CD4-positive, alpha-beta memory T cell (primary cell): ENCODE data around the gene BCKDHB. TPM values are rescaled to one million over a fixed set of nuclear protein-coding genes. Genes with fewer than 3 reads are reported as not detected.
A peak's percentile ranks its signal among the peaks of the same experiment; 100 is the strongest.

Source experiments
- CTCF ChIA-PET: fragments of 350-600 bp; sonication (Branson Sonifier 250); formaldehyde crosslinking; loops from one replicate; lab custom pipeline; 2021; ENCODE audit warnings: inconsistent platforms; ENCODE audit not compliant: partially characterized antibody; lab: Charles Lee
- POLR2A ChIA-PET: fragments of 350-600 bp; sonication (Branson Sonifier 250); formaldehyde crosslinking; loops from one replicate; lab custom pipeline; 2021; ENCODE audit not compliant: partially characterized antibody; lab: Charles Lee
- DNase-seq, 5 donors: peaks; one replicate each; pipeline versions ENCODE4 v3.0.0 to v3.0.0-alpha.2; 2020 to 2022; ENCODE audit warnings: mixed read lengths in 1 of 5
- H3K27ac ChIP-seq: one replicate; pipeline ENCODE4 v1.7.0; 2013; ENCODE audit warnings: low read depth, low read length
- H3K27me3 ChIP-seq: 2 replicates; pipeline ENCODE4 v1.7.0; 2013; ENCODE audit warnings: mild to moderate bottlenecking, low read length, moderate library complexity; ENCODE audit not compliant: insufficient read depth
- H3K36me3 ChIP-seq: 2 replicates; pipeline ENCODE4 v1.7.0; 2013; ENCODE audit warnings: mild to moderate bottlenecking, low read length, moderate library complexity; ENCODE audit not compliant: insufficient read depth
- H3K4me1 ChIP-seq: 2 replicates; pipeline ENCODE4 v1.7.0; 2013; ENCODE audit warnings: mild to moderate bottlenecking, low read length, moderate library complexity; ENCODE audit not compliant: insufficient read depth
- H3K4me3 ChIP-seq, 2 donors: one replicate each; pipeline ENCODE4 v1.7.0; 2013; ENCODE audit warnings: low read length in 2 of 2, mild to moderate bottlenecking in 1 of 2
- H3K9me3 ChIP-seq, 2 donors: one replicate each; pipeline ENCODE4 v1.7.0; 2013; ENCODE audit warnings: low read length in 2 of 2, control low read depth in 1 of 2; ENCODE audit not compliant: control insufficient read depth in 1 of 2
- H3K27ac Mint-ChIP-seq, 7 donors: one replicate each; pipeline ENCODE4 v1.8.0; 2020 to 2021; ENCODE audit warnings: mixed read lengths in 7 of 7, mild to moderate bottlenecking in 6 of 7, inconsistent platforms in 3 of 7, moderate library complexity in 3 of 7
- H3K27me3 Mint-ChIP-seq, 2 donors: one replicate each; pipeline ENCODE4 v1.8.0; 2020 to 2021; ENCODE audit warnings: mixed read lengths in 2 of 2
- H3K36me3 Mint-ChIP-seq, 2 donors: one replicate each; pipeline ENCODE4 v1.8.0; 2020 to 2021; ENCODE audit warnings: mixed read lengths in 2 of 2, inconsistent platforms in 1 of 2, mild to moderate bottlenecking in 1 of 2
- H3K4me1 Mint-ChIP-seq, 4 donors: one replicate each; pipeline ENCODE4 v1.8.0; 2020 to 2021; ENCODE audit warnings: mixed read lengths in 4 of 4, mild to moderate bottlenecking in 1 of 4
- H3K4me3 Mint-ChIP-seq, 8 donors: one replicate each; pipeline ENCODE4 v1.8.0; 2020 to 2021; ENCODE audit warnings: mixed read lengths in 8 of 8, mild to moderate bottlenecking in 7 of 8, moderate library complexity in 6 of 8, inconsistent platforms in 3 of 8
- H3K9me3 Mint-ChIP-seq, 8 donors: one replicate each; pipeline ENCODE4 v1.8.0; 2020 to 2021; ENCODE audit warnings: mixed read lengths in 8 of 8, mild to moderate bottlenecking in 5 of 8, inconsistent platforms in 3 of 8, moderate library complexity in 1 of 8
- intact Hi-C: fragments of 100-400 bp; cut with micrococcal nuclease; formaldehyde crosslinking; loops from one replicate; pipeline ENCODE4 v1.15.1; 2023
- polyA plus RNA-seq, 2 donors: library from polyadenylated mRNA; unstranded; fragments of 300-500 nt; fragmentation: Illumina TruSeq; gene quantifications; one replicate each; pipeline ENCODE4 v1.2.3, GENCODE V29; 2021
- total RNA-seq, 2 experiments: library from RNA; stranded (reverse); gene quantifications; one replicate each; pipeline ENCODE4 v1.2.3, GENCODE V29; 2021

BCKDHB gene
- total and polyA plus RNA-seq, 4 experiments from 2014 or later = 11.8 to 28.7 (median 16.2) TPM

DNA sequence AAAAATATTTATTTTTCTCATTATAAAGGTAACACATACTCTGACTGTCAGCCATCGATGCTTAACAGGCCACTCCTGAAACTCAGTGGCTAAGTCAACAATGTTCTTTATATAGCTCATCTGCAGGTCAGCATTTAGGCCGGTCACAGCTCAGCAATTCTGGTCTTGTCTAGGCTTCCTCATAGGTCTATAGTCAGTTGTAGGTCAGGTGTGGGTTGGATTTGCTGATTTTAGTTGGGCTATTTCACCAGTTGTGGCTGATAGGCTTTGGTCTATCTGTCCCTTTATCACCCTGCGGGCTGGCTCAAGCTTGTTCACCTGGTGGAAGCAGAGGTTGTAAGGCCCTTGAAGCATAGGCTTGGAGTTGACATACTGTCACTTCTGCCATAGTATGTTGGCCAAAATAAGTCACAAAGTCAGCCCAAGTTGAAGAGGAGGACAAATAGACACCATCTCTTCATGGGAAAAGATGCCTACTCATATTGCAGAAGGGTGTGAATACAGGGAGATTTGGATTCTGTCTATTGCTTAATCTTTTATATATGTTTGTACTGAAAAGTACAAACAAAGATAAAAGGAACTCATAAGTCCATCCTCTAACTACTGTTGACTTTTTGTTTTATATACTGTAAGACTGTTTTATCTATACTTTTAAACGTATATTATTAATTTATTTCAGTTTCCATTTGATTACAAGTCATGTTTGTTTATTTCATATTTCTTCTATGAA is 75.0 kb downstream of the BCKDHB start:
- peaks cover 19 to 39% of the 10 kb centered on the region in 2 donors for H3K36me3 Mint-ChIP-seq
- Histone ChIP-seq H3K36me3 (no peaks in the 10 kb centered on the region), H3K27ac (no peak overlapping the region), H3K9me3 (no peaks in the 10 kb centered on the region), H3K4me1 (no peaks in the 10 kb centered on the region), H3K27me3 (no peaks in the 10 kb centered on the region), H3K4me3 (no peak overlapping the region)
- H3K4me1 Mint-ChIP-seq = no peaks in the 10 kb centered on the region
- H3K27me3 Mint-ChIP-seq = no peaks in the 10 kb centered on the region
- H3K4me3 Mint-ChIP-seq = no peak overlapping the region
- intact Hi-C loops = no loop called here
- H3K9me3 Mint-ChIP-seq = peaks cover 2 to 15% (median 6%) of the 10 kb centered on the region in 8 donors
- DNase-seq = no peak
- ChIA-PET CTCF (no interaction called here), POLR2A (no interaction called here)
- H3K27ac Mint-ChIP-seq = no peak overlapping the region

DNA sequence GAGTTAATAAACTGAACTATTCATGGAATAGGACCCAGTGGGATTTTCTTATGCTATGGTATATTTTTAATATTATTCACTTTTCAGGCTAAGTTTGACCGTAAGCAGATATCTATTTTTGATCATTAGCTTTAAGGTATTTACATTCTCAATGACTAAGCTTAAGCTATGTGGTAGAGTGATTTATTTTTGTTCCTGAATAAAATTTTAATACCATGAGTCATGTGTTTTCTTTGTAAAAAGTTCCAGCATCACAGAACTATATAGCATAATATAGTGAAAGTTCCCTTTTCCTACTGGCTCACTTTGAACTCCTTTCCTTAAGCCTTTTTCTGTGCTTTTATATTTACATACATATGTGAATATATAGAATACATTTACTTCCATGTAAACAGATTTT is 75.8 kb downstream of the BCKDHB start:
- no peak overlapping the region for H3K4me3 ChIP-seq
- Mint-ChIP-seq H3K36me3 (peaks cover 18 to 41% of the 10 kb centered on the region in 2 donors), H3K9me3 (peaks cover 2 to 15% (median 6%) of the 10 kb centered on the region in 8 donors), H3K4me1 (no peaks in the 10 kb centered on the region), H3K27me3 (no peaks in the 10 kb centered on the region), H3K4me3 (no peak overlapping the region), H3K27ac (no peak overlapping the region)
- H3K27me3 ChIP-seq = no peaks in the 10 kb centered on the region
- POLR2A ChIA-PET = no interaction called here
- no peaks in the 10 kb centered on the region for H3K4me1 ChIP-seq
- no peak overlapping the region for H3K27ac ChIP-seq
- no peaks in the 10 kb centered on the region for H3K9me3 ChIP-seq
- DNase-seq = no peak
- H3K36me3 ChIP-seq = no peaks in the 10 kb centered on the region
- intact Hi-C loops = no loop called here
- CTCF ChIA-PET = no interaction called here

DNA sequence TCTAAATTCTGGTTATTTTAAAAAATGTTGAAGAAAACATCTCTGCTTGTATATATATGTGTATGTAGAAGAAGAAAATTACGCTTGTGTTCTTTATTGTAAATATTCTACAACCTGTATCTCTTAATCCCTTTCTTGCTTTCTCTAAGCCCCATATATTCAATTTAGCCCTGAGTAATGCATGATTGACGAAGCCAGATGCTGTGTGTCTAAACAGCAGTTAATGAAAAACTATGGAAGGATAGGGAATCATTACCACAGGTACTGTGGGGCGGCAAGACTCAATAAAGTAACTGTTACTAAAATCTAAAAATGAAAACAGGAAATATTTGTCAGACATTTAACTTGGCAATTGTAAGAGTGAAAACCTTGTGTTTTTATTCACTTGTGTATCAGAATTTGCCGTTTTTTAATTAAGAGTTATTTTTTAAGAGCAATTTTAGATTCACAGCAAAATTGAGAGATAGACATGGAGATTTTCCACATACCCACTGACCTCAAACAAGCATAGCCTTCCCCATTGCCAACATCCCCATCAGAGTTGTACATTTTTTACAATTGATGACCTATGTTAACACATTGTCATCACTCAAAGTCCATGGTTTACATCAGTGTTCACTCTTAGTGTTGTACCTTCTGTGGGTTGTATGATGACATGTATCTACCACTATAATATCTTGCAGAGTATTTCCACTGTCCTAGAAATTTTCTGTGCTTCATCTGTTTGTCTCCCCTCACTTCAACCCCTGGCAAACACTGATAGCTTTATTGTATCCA is 76.7 kb downstream of the BCKDHB start:
- no peaks in the 10 kb centered on the region for H3K4me1 Mint-ChIP-seq
- H3K9me3 Mint-ChIP-seq = peaks cover 2 to 15% (median 7%) of the 10 kb centered on the region in 8 donors
- no peaks in the 10 kb centered on the region for H3K27me3 ChIP-seq
- ChIA-PET POLR2A (no interaction called here), CTCF (no interaction called here)
- H3K27ac ChIP-seq = no peak overlapping the region
- H3K27me3 Mint-ChIP-seq = no peaks in the 10 kb centered on the region
- no peak overlapping the region for H3K27ac Mint-ChIP-seq
- intact Hi-C loops = no loop called here
- H3K9me3 ChIP-seq = no peaks in the 10 kb centered on the region
- H3K4me1 ChIP-seq = no peaks in the 10 kb centered on the region
- peaks cover 18 to 43% of the 10 kb centered on the region in 2 donors for H3K36me3 Mint-ChIP-seq
- H3K4me3 ChIP-seq = no peak overlapping the region
- no peaks in the 10 kb centered on the region for H3K36me3 ChIP-seq
- DNase-seq = no peak
- H3K4me3 Mint-ChIP-seq = no peak overlapping the region

DNA sequence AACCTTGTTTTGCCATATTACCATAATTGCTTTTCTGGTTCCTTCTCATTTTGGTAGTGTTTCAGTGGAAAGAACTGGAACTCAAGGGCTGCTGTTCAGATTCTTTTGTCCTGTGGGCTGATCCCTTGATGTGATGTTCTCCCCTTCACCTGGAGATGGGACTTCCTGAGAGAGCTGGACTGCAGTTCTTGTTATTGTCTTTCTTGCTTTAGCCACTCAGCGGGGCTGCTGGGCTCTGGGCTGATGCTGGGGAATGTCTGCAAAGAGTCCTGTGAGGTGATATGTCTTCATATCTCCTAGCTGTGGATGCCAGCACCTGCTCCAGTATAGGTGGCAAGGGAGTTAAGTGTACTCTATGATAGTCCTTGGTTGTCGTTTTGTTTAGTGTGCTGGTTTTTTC is 79.0 kb downstream of the BCKDHB start:
- peaks cover 2 to 15% (median 7%) of the 10 kb centered on the region in 8 donors for H3K9me3 Mint-ChIP-seq
- no peaks in the 10 kb centered on the region for H3K4me1 Mint-ChIP-seq
- CTCF ChIA-PET = interaction anchor here (1.2 kb wide), 1 partner anchor 371 kb away, joined by 3 read pairs; no protein-coding TSS in a partner anchor

DNA sequence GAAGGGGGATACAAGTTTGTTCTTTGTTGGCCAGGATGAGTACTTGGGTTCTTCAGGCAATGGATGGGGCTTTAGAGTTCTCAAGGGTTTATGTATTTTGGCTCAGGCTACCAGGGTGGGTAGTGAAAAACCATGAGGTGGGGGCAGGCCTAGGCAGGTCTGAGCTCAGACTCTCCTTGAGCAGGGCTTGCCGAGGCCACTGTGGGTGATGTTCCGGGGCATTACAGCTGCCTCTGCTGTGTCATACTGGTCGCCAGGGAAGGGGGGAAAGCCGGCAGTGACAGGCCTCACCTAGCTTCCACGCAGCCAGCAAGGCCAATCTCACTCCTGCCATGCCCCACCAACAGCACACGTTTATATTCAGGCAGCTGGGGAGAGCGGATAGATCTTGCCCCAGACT is 79.6 kb downstream of the BCKDHB start:
- CTCF ChIA-PET = interaction anchor here (1.1 to 1.2 kb wide), 2 partner anchors 29 to 372 kb away, joined by 3 read pairs; no protein-coding TSS in a partner anchor
- no peak overlapping the region for H3K27ac Mint-ChIP-seq
- POLR2A ChIA-PET = no interaction called here
- no peaks in the 10 kb centered on the region for H3K9me3 ChIP-seq
- no peak overlapping the region for H3K4me3 ChIP-seq
- peaks cover 18 to 43% of the 10 kb centered on the region in 2 donors for H3K36me3 Mint-ChIP-seq
- H3K9me3 Mint-ChIP-seq = peaks cover 2 to 15% (median 7%) of the 10 kb centered on the region in 8 donors
- H3K36me3 ChIP-seq = no peaks in the 10 kb centered on the region
- no peak for DNase-seq
- no peaks in the 10 kb centered on the region for H3K4me1 ChIP-seq
- H3K27me3 Mint-ChIP-seq = no peaks in the 10 kb centered on the region
- H3K4me1 Mint-ChIP-seq = no peaks in the 10 kb centered on the region
- no peak overlapping the region for H3K4me3 Mint-ChIP-seq
- intact Hi-C loops = no loop called here
- H3K27ac ChIP-seq = no peak overlapping the region
- H3K27me3 ChIP-seq = no peaks in the 10 kb centered on the region

More for the DNA sequence above, 79.0 kb downstream of the BCKDHB start:
- peaks cover 18 to 43% of the 10 kb centered on the region in 2 donors for H3K36me3 Mint-ChIP-seq
- no peaks in the 10 kb centered on the region for H3K4me1 ChIP-seq
- no peaks in the 10 kb centered on the region for H3K9me3 ChIP-seq
- H3K27ac ChIP-seq = no peak overlapping the region
- no peak overlapping the region for H3K4me3 ChIP-seq
- no peaks in the 10 kb centered on the region for H3K27me3 Mint-ChIP-seq
- H3K4me3 Mint-ChIP-seq = no peak overlapping the region
- no peak for DNase-seq
- H3K27ac Mint-ChIP-seq = peak overlapping the region in 1 of 7 donors; percentile 3
- H3K27me3 ChIP-seq = no peaks in the 10 kb centered on the region
- POLR2A ChIA-PET = no interaction called here
- intact Hi-C loops = no loop called here
- H3K36me3 ChIP-seq = no peaks in the 10 kb centered on the region

DNA sequence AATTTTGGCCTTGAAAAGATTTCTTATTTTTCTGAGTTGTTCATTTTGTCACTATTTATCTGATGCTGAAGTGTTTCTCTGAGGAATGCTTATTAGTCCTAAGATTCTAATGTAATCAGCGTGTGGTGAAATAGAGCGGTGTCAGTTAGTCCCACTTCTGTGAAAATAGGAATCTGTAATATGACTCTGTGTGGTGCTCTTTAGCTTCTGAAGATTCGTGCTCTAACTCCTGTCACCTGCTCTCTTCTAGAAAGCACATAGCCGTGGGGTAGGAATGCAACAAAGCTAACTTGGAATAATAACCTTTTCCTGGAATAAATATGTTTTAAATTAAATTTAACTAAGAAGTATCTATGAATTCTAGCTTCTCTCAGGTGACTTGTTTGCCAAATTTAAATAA is 90.4 kb downstream of the BCKDHB start:
- no peak overlapping the region for H3K4me3 ChIP-seq
- no peaks in the 10 kb centered on the region for H3K36me3 ChIP-seq
- no peaks in the 10 kb centered on the region for H3K9me3 ChIP-seq
- Mint-ChIP-seq H3K36me3 (peaks cover 0 to 4% of the 10 kb centered on the region in 2 donors), H3K27ac (no peak overlapping the region), H3K9me3 (no peaks in the 10 kb centered on the region), H3K27me3 (no peaks in the 10 kb centered on the region), H3K4me3 (no peak overlapping the region), H3K4me1 (no peaks in the 10 kb centered on the region)
- POLR2A ChIA-PET = no interaction called here
- no peaks in the 10 kb centered on the region for H3K27me3 ChIP-seq
- H3K4me1 ChIP-seq = no peaks in the 10 kb centered on the region
- H3K27ac ChIP-seq = no peak overlapping the region
- no peak for DNase-seq
- CTCF ChIA-PET = no interaction called here
- intact Hi-C loops = no loop called here

DNA sequence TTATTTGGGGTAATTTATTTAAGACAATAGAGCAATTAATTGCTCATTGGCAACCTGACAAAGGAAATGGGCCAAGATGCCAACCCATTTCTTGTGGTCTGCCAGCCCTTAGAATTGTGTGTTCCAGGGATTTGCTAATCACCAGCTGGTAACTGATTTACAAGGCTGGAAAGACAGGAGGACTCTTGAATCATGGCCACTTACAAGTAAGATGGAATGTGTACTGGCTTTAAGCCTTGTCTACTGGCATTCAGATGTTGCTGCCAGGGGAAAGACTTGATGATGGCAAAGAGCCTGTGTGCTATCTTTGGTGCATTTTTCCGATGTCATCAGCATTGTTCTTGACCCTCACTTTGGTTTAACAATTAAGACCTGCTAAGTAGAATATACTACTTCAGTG is 91.0 kb downstream of the BCKDHB start:
- H3K4me3 ChIP-seq = no peak overlapping the region
- H3K9me3 ChIP-seq = no peaks in the 10 kb centered on the region
- POLR2A ChIA-PET = no interaction called here
- intact Hi-C loops = no loop called here
- no peaks in the 10 kb centered on the region for H3K27me3 ChIP-seq
- peaks cover 0 to 8% of the 10 kb centered on the region in 2 donors for H3K36me3 Mint-ChIP-seq
- H3K27me3 Mint-ChIP-seq = no peaks in the 10 kb centered on the region
- H3K36me3 ChIP-seq = no peaks in the 10 kb centered on the region
- H3K4me1 ChIP-seq = no peaks in the 10 kb centered on the region
- H3K4me3 Mint-ChIP-seq = no peak overlapping the region
- no peaks in the 10 kb centered on the region for H3K9me3 Mint-ChIP-seq
- H3K27ac Mint-ChIP-seq = no peak overlapping the region
- CTCF ChIA-PET = interaction anchor here (1.0 kb wide), 1 partner anchor 8 kb away, joined by 3 read pairs; no protein-coding TSS in a partner anchor
- no peak overlapping the region for H3K27ac ChIP-seq
- no peak for DNase-seq
- H3K4me1 Mint-ChIP-seq = no peaks in the 10 kb centered on the region
